Measurements from ENCODE around the gene SESTD1. TPM values are rescaled to one million over a fixed set of nuclear protein-coding genes. Genes with fewer than 3 reads are reported as not detected.

Gene SESTD1
- total RNA-seq, 2 donors from 2014 or later = 7.7 to 35.4 TPM

DNA sequence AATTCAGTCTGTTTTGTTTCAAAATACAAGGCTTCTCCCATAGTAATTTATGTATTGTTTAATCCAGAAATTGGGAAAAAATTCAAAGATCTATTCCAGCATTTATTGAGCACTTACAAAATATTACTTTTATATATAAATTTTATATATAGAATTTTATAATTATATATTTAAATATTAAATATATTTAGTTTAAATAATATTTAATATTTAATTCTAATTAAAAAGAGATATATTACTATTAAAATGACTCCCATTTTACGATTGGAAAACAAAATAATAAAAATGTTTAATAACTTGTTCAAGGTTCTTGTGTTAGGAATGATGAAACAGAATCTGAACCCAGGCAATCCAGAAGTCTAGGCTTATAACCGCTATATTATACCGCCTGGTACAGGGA is 40.5 kb upstream of the SESTD1 start:
- H3K27ac ChIP-seq = no peak overlapping the region
- H3K36me3 ChIP-seq = no peaks in the 10 kb centered on the region
- WGBS = 96% methylated on average over 3 of the region's 3 CpGs
- no peak for DNase-seq (ENCODE audit: low spot score)
- no peaks in the 10 kb centered on the region for H3K9me3 ChIP-seq
- TF ChIP-seq POLR2A (IDR thresholded peaks at IDR 0.05) (no peak), POLR2AphosphoS5 (IDR thresholded peaks at IDR 0.05) (no peak)
- TF ChIP-seq, protein P1, sequence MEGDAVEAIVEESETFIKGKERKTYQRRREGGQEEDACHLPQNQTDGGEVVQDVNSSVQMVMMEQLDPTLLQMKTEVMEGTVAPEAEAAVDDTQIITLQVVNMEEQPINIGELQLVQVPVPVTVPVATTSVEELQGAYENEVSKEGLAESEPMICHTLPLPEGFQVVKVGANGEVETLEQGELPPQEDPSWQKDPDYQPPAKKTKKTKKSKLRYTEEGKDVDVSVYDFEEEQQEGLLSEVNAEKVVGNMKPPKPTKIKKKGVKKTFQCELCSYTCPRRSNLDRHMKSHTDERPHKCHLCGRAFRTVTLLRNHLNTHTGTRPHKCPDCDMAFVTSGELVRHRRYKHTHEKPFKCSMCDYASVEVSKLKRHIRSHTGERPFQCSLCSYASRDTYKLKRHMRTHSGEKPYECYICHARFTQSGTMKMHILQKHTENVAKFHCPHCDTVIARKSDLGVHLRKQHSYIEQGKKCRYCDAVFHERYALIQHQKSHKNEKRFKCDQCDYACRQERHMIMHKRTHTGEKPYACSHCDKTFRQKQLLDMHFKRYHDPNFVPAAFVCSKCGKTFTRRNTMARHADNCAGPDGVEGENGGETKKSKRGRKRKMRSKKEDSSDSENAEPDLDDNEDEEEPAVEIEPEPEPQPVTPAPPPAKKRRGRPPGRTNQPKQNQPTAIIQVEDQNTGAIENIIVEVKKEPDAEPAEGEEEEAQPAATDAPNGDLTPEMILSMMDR (IDR thresholded peaks at IDR 0.05) = no peak
- H3K4me1 ChIP-seq (replicated peaks) = no peaks in the 10 kb centered on the region
- intact Hi-C loops (cut with DNase I) = no loop called here
- no peaks in the 10 kb centered on the region for H3K27me3 ChIP-seq (replicated peaks; ENCODE audit: insufficient read depth)
- H3K4me3 ChIP-seq = no peak overlapping the region

DNA sequence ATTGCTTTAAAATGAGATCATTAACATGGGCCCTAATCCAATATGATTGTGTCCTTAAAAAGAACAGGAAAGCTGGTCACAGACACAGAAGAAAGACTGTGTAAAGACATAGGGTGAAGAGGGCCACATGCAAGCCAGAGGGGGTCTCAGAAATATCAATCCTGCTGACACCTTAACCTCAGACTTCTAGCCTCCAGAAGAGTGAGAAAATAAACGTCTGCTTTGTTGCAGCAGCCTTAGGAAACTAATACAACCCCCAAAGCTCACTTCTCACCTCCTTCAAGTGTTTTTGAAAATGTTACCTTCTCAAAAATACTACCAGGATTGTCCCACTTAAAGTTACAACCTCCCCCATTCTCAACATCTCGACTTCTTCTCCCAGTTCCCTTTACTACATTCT is 39.8 kb upstream of the SESTD1 start:
- Histone ChIP-seq H3K27ac (no peak overlapping the region), H3K9me3 (no peaks in the 10 kb centered on the region), H3K4me3 (no peak overlapping the region), H3K4me1 (replicated peaks) (no peaks in the 10 kb centered on the region), H3K36me3 (no peaks in the 10 kb centered on the region), H3K27me3 (replicated peaks; ENCODE audit: insufficient read depth) (no peaks in the 10 kb centered on the region)
- WGBS = 72% methylated on average over 2 of the region's 2 CpGs
- intact Hi-C loops (cut with DNase I) = no loop called here
- DNase-seq (ENCODE audit: low spot score) = no peak
- TF ChIP-seq POLR2A (IDR thresholded peaks at IDR 0.05) = no peak
- TF ChIP-seq, protein P1 (IDR thresholded peaks at IDR 0.05) = no peak
- no peak for TF ChIP-seq POLR2AphosphoS5 (IDR thresholded peaks at IDR 0.05)

DNA sequence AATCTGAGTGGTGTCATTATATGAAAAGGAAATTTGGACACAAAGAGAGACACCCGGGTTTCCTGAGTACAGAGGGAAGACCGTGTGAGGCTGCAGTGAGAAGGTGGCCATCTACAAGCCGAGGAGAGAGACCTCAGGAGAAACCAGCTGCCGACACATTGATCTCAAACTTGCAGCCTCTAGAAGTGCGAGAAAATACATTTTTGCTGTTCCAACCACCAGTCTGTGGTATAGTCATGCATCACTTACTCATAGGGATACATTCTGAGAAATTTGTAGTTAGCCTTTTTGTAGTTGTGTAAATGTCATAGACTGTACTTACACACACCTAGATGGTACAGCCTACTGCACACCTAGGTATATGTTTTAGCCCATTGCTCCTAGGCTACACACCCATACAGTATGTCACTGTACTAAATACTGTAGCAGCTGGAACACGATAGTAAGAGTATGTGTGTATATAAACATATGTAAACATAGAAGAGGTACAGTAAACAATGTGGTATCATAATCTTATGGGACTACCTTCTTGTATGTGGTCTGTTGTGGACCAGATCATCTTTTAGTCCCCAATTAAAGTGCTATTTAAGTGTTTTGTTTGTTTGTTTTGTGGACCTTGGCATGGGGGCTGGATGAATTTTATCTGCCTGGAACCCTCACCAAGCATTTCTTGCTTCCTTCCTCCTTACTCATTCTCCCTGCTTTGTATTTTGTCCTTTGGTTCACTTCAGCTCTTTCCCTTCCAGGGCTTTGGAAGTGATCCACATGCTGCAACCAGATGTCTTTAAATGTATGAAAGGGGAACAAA is 38.3 kb upstream of the SESTD1 start:
- DNase-seq (ENCODE audit: low spot score) = no peak
- WGBS = 78% methylated on average over 6 of the region's 6 CpGs
- Histone ChIP-seq H3K27ac (no peak overlapping the region), H3K9me3 (no peaks in the 10 kb centered on the region), H3K4me3 (no peak overlapping the region), H3K36me3 (no peaks in the 10 kb centered on the region), H3K4me1 (replicated peaks) (no peaks in the 10 kb centered on the region), H3K27me3 (replicated peaks; ENCODE audit: insufficient read depth) (no peaks in the 10 kb centered on the region)
- intact Hi-C loops (cut with DNase I) = no loop called here
- TF ChIP-seq POLR2A (IDR thresholded peaks at IDR 0.05) (no peak), POLR2AphosphoS5 (IDR thresholded peaks at IDR 0.05) (no peak)
- TF ChIP-seq, protein P1 (IDR thresholded peaks at IDR 0.05) = no peak

DNA sequence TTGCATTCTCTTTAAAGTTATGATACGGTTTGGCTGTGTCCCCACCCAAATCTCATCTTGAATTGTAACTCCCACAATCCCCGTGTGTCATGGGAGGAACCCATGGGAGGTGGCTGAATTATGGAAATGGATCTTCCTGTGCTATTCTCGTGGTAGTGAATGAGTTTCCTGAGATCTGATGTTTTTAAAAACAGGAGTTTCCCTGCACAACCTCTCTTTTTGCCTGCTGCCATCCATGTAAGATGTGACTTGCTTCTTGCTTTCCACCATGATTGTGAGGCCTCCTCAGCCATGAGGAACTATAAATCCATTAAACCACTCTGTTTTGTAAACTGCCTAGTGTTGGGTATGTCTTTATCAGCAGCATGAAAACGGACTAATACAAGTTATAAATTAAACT is 37.5 kb upstream of the SESTD1 start:
- no peak overlapping the region for H3K27ac ChIP-seq
- H3K27me3 ChIP-seq (replicated peaks; ENCODE audit: insufficient read depth) = no peaks in the 10 kb centered on the region
- intact Hi-C loops (cut with DNase I) = no loop called here
- TF ChIP-seq, protein P1 (IDR thresholded peaks at IDR 0.05) = no peak
- TF ChIP-seq POLR2AphosphoS5 (IDR thresholded peaks at IDR 0.05) (no peak), POLR2A (IDR thresholded peaks at IDR 0.05) (no peak)
- no peaks in the 10 kb centered on the region for H3K9me3 ChIP-seq
- H3K36me3 ChIP-seq = no peaks in the 10 kb centered on the region
- 88% methylated on average over 4 of the region's 4 CpGs for WGBS
- DNase-seq (ENCODE audit: low spot score) = no peak
- H3K4me3 ChIP-seq = no peak overlapping the region
- H3K4me1 ChIP-seq (replicated peaks) = no peaks in the 10 kb centered on the region

DNA sequence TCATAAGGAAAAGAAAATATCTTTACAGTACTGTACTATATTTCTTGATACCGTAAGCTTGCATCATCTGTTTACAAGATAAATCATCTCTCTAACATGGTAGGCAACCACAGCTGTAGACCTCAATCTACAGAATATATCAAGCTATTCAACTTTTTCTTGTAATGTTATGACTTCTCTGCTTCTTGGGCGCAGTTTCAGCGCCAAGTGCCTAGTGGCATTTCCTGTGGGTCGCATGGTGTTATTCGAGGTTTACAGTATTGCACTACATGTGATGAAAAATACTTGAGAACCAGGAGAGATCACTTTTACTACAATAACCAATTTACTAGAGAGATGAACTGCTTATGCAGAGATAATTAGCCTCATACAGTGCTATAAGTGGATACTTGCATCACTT is 34.0 kb upstream of the SESTD1 start:
- TF ChIP-seq, protein P1 (IDR thresholded peaks at IDR 0.05) = no peak
- no peak for TF ChIP-seq POLR2A (IDR thresholded peaks at IDR 0.05)
- no peak for TF ChIP-seq POLR2AphosphoS5 (IDR thresholded peaks at IDR 0.05)
- no peaks in the 10 kb centered on the region for H3K27me3 ChIP-seq (replicated peaks; ENCODE audit: insufficient read depth)

More for the DNA sequence above, 34.0 kb upstream of the SESTD1 start:
- Histone ChIP-seq H3K27ac (no peak overlapping the region), H3K4me3 (no peak overlapping the region), H3K4me1 (replicated peaks) (no peaks in the 10 kb centered on the region), H3K36me3 (no peaks in the 10 kb centered on the region), H3K9me3 (no peaks in the 10 kb centered on the region)
- intact Hi-C loops (cut with DNase I) = no loop called here
- WGBS = 87% methylated on average over 5 of the region's 5 CpGs
- no peak for DNase-seq (ENCODE audit: low spot score)

All from prostate gland (tissue), 2 donors.